ENCODE results near the gene GNAI3.

The GNAI3 gene

GRCh38 chr1:109639063-109639840 lies 90.8 kb downstream of the GNAI3 start:
- no peak for TF ChIP-seq CTCF (IDR thresholded peaks at IDR 0.05; ENCODE audit: insufficient read depth, low read depth, low read length, missing control alignments)
- no peak for DNase-seq (ENCODE audit: low read depth)
- H3K4me3 ChIP-seq (ENCODE audit: low read length), result no peak overlapping the region

GRCh38 chr1:109639841-109640184 lies 91.4 kb downstream of the GNAI3 start:
- no peak for TF ChIP-seq CTCF (IDR thresholded peaks at IDR 0.05; ENCODE audit: insufficient read depth, low read depth, low read length, missing control alignments)
- no peak overlapping the region for H3K4me3 ChIP-seq (ENCODE audit: low read length)
- no peak for DNase-seq (ENCODE audit: low read depth)

- H3K4me3 ChIP-seq (ENCODE audit: low read length), result no peak overlapping the region
- DNase-seq (ENCODE audit: low read depth), result peak; percentile 68
- TF ChIP-seq CTCF (IDR thresholded peaks at IDR 0.05; ENCODE audit: insufficient read depth, low read depth, low read length, missing control alignments), result peak; percentile 96
Measured at GRCh38 chr1:109640285-109640865, 92.0 kb downstream of the GNAI3 start.

GRCh38 chr1:109641078-109641740 lies 92.8 kb downstream of the GNAI3 start:
- no peak for DNase-seq (ENCODE audit: low read depth)

GRCh38 chr1:109641861-109642260 lies 93.4 kb downstream of the GNAI3 start:
- TF ChIP-seq CTCF (IDR thresholded peaks at IDR 0.05; ENCODE audit: insufficient read depth, low read depth, low read length, missing control alignments), result no peak
- H3K4me3 ChIP-seq (ENCODE audit: low read length), result no peak overlapping the region
- DNase-seq (ENCODE audit: low read depth), result no peak

More at GRCh38 chr1:109641078-109641740, 92.8 kb downstream of the GNAI3 start:
- no peak overlapping the region for H3K4me3 ChIP-seq (ENCODE audit: low read length)
- TF ChIP-seq CTCF (IDR thresholded peaks at IDR 0.05; ENCODE audit: insufficient read depth, low read depth, low read length, missing control alignments), result no peak

GRCh38 chr1:109642626-109643025 lies 94.2 kb downstream of the GNAI3 start:
- DNase-seq (ENCODE audit: low read depth), result no peak
- H3K4me3 ChIP-seq (ENCODE audit: low read length), result no peak overlapping the region
- no peak for TF ChIP-seq CTCF (IDR thresholded peaks at IDR 0.05; ENCODE audit: insufficient read depth, low read depth, low read length, missing control alignments)
